NCI-H1048 (cell line): Measurements from ENCODE around the gene TBATA.
"Not testable (repeated sequence)": the region's sequence is repeated elsewhere in the genome, so short reads cannot be mapped to it uniquely, and the experiment has no call there.

Experiments
- DNase-seq: peaks from one replicate; lab custom pipeline; 2025; lab: John Stamatoyannopoulos, UW

TBATA gene

GRCh38 chr10:70779088-70779487 lies 6.1 kb downstream of the TBATA start:
- DNase-seq = no peak

DNA sequence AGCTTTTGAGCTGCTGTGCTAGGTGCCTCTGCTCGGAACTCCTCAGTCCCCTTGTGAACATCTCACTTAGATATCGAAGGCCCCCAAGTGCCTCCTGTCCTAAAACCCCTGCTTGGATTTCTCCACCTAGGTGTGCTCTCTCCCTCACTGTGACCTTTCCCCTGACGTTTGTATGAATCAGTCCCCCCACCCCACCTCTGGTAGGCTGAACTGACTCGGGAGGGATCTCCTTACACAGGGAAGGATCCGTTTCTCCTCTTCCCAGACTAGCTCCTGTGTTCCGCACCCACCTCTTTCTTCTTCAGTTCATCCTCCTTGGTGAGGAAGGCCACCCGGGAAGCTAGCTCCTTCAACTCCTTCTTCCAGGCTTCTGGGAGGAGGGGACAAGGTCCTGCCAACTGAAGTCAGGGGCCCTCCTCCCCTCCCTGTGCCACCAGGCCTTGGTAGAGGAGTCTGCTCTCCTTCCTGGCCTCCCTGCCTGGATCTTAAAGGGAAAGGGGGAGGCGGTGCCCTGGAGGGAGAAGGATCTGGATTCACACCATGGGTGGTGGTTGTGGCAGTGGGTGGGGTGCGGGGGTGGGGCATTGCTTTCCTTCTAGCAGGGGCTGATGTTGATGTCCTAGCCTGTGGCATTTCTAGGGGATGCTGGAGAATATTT lies 6.8 kb downstream of the TBATA start:
- no peak for DNase-seq

- no peak for DNase-seq
Observed at GRCh38 chr10:70777063-70777875, 7.9 kb downstream of the TBATA start.

GRCh38 chr10:70776455-70777005 lies 8.6 kb downstream of the TBATA start:
- no peak for DNase-seq

GRCh38 chr10:70775679-70776454 lies 9.3 kb downstream of the TBATA start:
- no peak for DNase-seq

DNA sequence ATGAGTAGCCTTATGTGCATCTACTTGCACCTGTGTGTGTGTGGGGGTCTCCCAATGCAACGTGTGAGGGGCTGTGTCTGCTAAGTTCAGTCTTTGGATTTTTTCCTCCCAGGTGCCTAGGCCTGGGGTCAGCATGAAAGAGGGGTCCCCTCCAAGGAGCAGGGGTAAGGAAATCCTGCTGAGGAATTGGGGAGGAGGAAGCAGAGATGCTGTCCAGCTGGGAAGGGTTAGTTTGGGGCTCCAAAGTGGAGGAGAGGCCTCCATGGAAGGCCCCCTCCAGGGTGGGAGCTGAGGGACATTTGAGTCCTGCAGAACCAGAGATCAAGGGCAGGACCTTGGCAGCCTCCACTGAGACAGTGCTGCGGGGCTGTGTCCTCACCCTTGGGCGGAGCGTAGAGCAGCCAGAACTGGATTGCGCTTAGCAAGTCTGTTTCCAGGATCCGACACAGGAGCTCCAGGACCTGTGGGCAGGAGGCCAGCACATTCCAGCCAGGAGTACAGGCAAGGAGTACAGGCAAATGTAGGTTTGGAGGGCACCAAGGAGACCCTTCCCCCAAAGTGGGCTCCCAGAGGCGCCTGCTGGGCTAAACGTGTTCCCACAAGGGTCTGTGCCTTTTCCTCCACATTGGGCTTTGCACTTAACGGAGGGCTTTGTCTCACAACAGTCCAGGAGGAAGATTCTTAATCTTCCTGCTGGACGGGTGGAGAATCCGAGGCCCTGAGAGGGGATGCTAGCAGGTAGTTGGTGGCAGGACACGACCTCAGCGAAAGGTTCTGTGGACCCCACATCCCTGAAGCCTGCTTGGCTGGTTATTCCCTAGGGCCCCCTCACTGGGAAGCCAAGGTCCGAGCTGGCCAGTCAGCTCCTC lies 10.1 kb downstream of the TBATA start:
- DNase-seq = no peak

GRCh38 chr10:70773965-70774809 lies 11.0 kb downstream of the TBATA start:
- DNase-seq = no peak

DNA sequence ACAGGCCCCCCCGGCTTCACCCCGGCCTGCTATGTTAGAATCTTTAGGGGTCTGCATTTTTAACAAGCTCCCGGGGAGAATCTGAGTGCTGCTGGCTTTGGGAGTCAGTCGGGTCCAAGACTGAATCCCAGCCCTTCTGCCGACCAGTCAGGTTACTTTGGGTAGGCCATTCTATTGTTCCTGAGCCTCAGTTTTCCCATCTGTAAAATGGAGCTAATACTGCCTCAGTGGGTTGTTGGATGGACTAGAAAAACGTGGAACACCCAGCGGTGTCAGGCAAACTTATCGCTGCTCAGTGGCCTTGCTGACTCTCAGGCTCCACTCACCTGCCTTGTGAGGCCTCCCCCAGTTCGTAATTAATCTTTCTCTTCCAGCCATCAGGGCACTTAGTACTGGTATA lies 11.7 kb downstream of the TBATA start:
- no peak for DNase-seq

DNA sequence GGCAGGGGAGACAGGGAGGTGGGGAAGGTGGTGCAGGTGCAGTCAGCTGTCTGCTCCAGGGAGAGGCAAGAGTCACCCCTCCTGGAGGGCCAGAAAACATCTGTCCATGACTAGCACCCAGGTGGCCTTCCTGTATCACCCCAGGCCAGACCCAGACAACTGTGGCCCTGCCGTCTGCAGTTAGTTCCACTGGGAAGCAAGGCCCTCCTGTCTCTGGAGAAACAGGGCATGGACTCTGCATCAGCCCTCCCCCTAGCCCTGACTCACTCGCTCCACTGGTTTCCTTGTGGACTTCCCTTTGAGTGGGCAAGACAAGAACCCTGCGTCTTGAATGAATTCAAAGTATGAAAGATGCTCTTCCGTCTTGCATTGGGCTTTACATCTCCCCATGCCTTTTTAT lies 12.6 kb downstream of the TBATA start:
- no peak for DNase-seq

- no peak for DNase-seq
Observed at GRCh38 chr10:70771311-70772194, 13.6 kb downstream of the TBATA start.

GRCh38 chr10:70770516-70770915 lies 14.7 kb downstream of the TBATA start:
- DNase-seq = not testable (repeated sequence)

- no peak for DNase-seq
Observed at GRCh38 chr10:70770001-70770400, 15.2 kb downstream of the TBATA start.

DNA sequence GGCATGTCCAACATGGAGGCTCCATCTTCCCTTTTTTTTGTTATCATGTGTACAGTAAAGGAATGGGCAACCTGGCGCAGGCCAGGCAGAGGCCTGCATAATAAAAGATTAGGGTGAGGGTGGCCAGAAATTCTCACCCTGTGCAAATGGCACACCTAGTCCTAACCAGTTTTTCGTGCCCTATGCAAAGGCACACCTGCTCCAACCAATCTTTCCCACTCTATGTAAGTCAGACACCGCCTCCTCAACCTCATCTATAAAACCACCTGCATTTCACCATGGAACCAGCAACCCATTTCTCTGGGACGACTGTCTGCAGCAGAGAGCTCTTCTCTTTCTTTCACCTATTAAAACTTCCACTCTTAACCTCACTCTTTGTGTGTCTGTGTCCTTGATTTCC lies 16.1 kb downstream of the TBATA start:
- no peak for DNase-seq

- not testable (repeated sequence) for DNase-seq
Observed at GRCh38 chr10:70768026-70768685, 17.0 kb downstream of the TBATA start.

- no peak for DNase-seq
Observed at GRCh38 chr10:70765794-70766594, 19.2 kb downstream of the TBATA start.

DNA sequence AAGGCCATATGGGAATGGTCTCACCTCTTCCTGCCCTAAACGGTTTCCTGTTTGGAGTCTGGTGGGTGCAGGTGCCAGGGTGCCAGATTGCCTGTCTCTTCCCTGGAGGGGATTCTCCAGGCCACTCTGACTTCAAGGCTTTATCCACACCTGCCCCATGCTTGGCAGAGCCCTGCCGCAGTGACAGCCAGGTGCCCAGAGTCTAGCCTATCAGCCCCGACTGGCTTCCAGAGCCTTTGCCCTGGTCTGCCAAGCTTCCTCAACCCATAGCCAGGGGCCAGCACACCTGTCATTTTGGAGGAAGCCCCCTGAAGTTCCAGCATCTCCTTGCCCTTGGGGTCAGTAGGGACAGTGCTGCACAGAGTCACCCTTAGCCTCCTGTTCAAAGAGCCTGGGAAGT lies 21.6 kb downstream of the TBATA start:
- no peak for DNase-seq

DNA sequence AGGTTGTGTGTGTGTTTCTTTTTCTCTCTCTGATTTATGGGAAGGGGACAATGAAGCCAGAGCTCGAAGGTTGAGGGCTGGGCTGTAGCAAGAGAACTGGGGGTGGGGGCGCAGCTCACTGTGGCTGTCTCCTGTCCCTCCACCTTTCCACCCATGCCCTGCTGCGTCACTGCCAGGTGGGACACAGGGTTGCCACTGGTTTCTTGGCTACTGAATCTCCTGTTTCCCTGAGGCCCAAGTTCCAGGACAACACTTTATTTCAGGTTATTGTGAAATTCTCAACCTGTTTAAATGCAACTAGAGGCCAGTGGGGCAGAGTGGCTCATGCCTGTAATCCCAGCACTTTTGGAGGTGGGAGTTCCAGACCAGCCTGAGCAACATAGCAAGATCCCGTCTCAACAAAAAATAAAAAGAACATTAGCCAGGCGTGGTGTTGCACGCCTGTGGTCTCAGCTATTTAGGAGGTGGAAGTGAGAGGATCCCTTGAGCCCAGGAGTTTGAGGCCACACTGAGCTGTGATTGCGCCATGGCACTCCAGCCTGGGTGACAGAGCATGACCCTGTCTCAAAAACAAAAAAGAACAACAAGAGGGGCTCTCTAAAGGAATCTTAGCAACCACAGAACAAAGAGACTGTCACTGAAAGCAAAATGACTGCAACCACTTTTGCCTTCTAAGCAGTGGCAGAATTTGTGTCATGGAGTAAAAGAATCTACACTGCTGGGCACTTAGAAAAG lies 22.6 kb downstream of the TBATA start:
- no peak for DNase-seq
